Measurements from ENCODE around the gene UGT1A4. TPM values are rescaled to one million over a fixed set of nuclear protein-coding genes. Genes with fewer than 3 reads are reported as not detected.

Gene UGT1A4
- total and polyA plus RNA-seq, 2 experiments from 2014 or later: not detected

DNA sequence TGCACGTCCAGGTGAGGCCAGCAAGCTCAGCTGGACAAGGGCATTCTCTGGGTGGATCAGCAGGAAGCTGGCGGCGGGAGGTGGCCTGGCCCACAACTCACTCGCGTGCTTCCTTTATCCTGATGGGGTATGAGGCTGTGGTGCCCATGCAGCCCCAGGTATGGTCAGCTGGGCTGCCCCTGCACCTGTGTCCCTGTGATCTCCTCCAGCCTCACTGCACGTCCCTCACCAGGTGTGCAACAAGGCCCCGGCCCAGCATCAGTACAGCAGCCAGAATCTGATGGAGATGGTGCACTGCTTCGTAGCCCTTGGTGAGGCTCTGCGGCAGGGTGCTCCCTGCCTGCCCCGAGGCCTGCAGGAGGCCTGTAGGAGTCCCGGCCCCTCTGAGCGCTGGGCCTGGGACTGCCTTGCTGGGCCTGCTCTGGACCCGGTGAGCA is 77.2 kb downstream of the UGT1A4 start:
- Histone ChIP-seq H3K36me3 (no peaks in the 10 kb centered on the region), H3K27ac (no peak overlapping the region), H3K27me3 (no peaks in the 10 kb centered on the region), H3K4me3 (no peak overlapping the region), H3K4me1 (ENCODE audit: low read depth) (no peaks in the 10 kb centered on the region), H3K9me3 (ENCODE audit: low read depth) (no peaks in the 10 kb centered on the region)
- TF ChIP-seq, protein P1, sequence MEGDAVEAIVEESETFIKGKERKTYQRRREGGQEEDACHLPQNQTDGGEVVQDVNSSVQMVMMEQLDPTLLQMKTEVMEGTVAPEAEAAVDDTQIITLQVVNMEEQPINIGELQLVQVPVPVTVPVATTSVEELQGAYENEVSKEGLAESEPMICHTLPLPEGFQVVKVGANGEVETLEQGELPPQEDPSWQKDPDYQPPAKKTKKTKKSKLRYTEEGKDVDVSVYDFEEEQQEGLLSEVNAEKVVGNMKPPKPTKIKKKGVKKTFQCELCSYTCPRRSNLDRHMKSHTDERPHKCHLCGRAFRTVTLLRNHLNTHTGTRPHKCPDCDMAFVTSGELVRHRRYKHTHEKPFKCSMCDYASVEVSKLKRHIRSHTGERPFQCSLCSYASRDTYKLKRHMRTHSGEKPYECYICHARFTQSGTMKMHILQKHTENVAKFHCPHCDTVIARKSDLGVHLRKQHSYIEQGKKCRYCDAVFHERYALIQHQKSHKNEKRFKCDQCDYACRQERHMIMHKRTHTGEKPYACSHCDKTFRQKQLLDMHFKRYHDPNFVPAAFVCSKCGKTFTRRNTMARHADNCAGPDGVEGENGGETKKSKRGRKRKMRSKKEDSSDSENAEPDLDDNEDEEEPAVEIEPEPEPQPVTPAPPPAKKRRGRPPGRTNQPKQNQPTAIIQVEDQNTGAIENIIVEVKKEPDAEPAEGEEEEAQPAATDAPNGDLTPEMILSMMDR (IDR thresholded peaks at IDR 0.05; ENCODE audit: low read depth, low read length): no peak
- DNase-seq (ENCODE audit: low read depth in 1 of 2, low spot score in 1 of 2): no peak

DNA sequence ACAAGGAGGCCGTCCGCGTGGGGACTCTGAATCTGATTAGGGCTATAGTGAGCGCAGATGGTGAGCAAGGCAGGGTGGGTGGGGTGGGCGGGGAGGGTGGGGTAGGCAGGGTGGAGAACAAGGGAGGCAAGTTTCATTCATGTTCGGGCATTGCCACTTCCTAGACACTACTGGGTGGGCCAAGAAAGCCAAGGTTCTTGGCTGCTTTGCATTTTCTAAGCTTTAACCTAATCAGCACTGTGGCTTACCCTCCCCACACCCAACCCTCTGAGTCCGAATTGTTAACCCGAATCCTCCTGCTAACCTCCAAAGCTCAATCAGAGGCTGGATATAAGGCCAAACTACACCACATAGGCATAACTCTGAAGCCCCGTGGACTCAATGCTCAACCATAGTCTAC is 77.7 kb downstream of the UGT1A4 start:
- H3K27me3 ChIP-seq: no peaks in the 10 kb centered on the region

DNA sequence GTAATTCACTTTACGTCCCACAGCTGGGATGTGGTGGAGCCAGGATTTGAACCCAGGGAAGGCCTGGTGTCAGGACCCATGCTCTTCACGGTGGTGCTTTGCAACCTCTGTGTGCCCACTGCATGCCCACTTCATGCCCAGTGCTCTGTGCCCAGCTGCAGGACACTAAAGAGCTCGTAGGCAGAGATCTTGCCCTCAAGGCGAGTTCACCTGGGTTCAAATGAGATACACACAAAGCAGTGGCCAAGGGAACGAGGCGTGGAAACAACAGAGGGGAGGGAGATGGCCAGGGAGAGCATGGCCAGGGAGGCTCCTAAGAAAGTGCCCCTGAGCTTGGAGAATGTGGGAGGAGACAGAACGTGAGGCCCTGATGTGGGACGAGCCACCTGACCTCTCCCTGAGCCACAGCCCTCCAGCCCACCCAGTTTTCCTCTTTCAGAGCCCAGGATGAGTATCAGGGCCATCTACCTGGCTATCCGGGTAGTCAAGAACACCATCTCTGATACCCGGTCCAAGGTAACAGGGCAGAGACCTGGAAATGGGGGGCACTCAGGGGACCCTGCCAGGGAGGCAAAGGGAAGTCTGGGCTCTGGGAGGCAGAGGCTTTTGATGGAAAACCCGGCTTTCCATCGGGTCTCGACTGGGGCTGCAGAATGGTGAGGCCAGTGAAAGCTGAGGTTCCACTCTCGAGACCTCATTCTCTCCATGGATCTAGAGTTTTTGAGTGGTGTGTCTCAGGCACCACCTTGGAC is 80.0 kb downstream of the UGT1A4 start:
- Histone ChIP-seq H3K9me3 (ENCODE audit: low read depth) (no peaks in the 10 kb centered on the region), H3K4me3 (no peak overlapping the region), H3K27ac (no peak overlapping the region), H3K27me3 (no peaks in the 10 kb centered on the region), H3K36me3 (no peaks in the 10 kb centered on the region), H3K4me1 (ENCODE audit: low read depth) (no peaks in the 10 kb centered on the region)
- TF ChIP-seq, protein P1 (IDR thresholded peaks at IDR 0.05; ENCODE audit: low read depth, low read length): no peak
- no peak for DNase-seq (ENCODE audit: low read depth in 1 of 2, low spot score in 1 of 2)

More for the DNA sequence above, 77.7 kb downstream of the UGT1A4 start:
- no peak overlapping the region for H3K27ac ChIP-seq
- no peaks in the 10 kb centered on the region for H3K36me3 ChIP-seq
- no peaks in the 10 kb centered on the region for H3K9me3 ChIP-seq (ENCODE audit: low read depth)
- no peaks in the 10 kb centered on the region for H3K4me1 ChIP-seq (ENCODE audit: low read depth)
- no peak overlapping the region for H3K4me3 ChIP-seq
- no peak for DNase-seq (ENCODE audit: low read depth in 1 of 2, low spot score in 1 of 2)
- TF ChIP-seq, protein P1 (IDR thresholded peaks at IDR 0.05; ENCODE audit: low read depth, low read length): no peak

DNA sequence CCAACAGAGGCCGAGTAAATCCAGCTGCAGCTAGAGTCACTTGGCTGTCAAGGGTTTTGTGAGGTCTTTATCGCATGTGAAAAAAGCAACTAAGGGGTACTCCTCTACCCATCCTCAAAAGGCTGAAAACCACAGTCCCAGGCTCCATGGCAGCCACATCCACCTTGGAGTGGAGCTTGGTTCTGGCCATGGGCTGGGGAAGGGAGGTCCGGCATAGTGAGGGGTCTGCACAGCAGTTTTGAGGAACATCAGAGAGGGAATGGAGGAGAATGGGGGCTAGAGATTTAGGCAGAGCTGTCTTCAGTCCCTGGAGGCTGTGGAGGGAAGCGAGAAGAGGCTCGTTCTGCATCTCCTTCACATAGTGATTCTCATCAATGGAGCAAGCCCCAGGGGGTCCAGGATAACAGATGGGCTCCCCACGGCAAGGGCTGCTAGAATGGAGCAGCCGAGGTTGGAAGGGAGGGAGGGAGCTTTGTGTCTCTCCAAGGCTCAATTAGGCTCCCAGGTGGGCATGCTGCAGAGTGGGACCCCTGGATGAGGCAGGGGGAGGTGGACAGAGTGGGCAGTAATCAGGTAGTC is 80.6 kb downstream of the UGT1A4 start:
- Histone ChIP-seq H3K4me1 (ENCODE audit: low read depth) (no peaks in the 10 kb centered on the region), H3K36me3 (no peaks in the 10 kb centered on the region), H3K4me3 (no peak overlapping the region), H3K27ac (no peak overlapping the region), H3K27me3 (no peaks in the 10 kb centered on the region), H3K9me3 (ENCODE audit: low read depth) (no peaks in the 10 kb centered on the region)
- TF ChIP-seq, protein P1 (IDR thresholded peaks at IDR 0.05; ENCODE audit: low read depth, low read length): no peak
- no peak for DNase-seq (ENCODE audit: low read depth in 1 of 2, low spot score in 1 of 2)

DNA sequence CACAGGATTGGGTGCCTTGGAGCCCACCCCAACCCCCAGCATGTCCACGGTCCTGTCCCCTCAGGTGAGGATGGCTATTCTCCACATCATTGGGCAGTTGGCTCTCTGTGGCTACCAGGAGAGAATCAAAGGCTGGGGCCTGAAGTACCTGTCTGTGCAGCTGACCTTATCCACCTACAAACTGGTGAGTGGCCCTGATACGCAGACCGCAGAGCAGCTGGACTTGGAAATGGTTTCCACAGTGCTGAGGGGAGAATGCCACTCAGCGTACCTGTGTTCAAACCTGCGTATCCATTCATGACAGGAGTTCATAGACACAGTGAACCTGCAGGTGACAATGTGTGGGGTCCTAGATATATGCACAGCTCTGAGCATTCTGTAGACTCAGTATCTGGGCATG is 81.2 kb downstream of the UGT1A4 start:
- DNase-seq (ENCODE audit: low read depth in 1 of 2, low spot score in 1 of 2): no peak
- no peak overlapping the region for H3K27ac ChIP-seq
- no peak overlapping the region for H3K4me3 ChIP-seq
- no peaks in the 10 kb centered on the region for H3K4me1 ChIP-seq (ENCODE audit: low read depth)
- H3K27me3 ChIP-seq: no peaks in the 10 kb centered on the region
- H3K9me3 ChIP-seq (ENCODE audit: low read depth): no peaks in the 10 kb centered on the region
- no peaks in the 10 kb centered on the region for H3K36me3 ChIP-seq
- TF ChIP-seq, protein P1 (IDR thresholded peaks at IDR 0.05; ENCODE audit: low read depth, low read length): no peak
